Smooth muscle cell (in vitro differentiated cells): Measurements from ENCODE around the gene THYN1. TPM values are rescaled to one million over a fixed set of nuclear protein-coding genes. Genes with fewer than 3 reads are reported as not detected.

ENCODE experiments used
- DNase-seq: peaks from one replicate; lab custom pipeline; 2025; ENCODE audit not compliant: unreplicated experiment; lab: John Stamatoyannopoulos, UW
- H2AFZ ChIP-seq: fragments of 200-600 bp; sonication (generic); 2 replicates; pipeline ENCODE4 v1.6.0; 2016; ENCODE audit warnings: antibody characterized with exemption, low read depth, mild to moderate bottlenecking
- H3F3A ChIP-seq: fragments of 200-600 bp; sonication (generic); 2 replicates; pipeline ENCODE4 v1.6.0; 2017; ENCODE audit warnings: antibody characterized with exemption, low read depth
- H3K27ac ChIP-seq: fragments of 200-600 bp; sonication (generic); 2 replicates; pipeline ENCODE4 v1.5.1; 2016; ENCODE audit warnings: low read depth, mild to moderate bottlenecking
- H3K27me3 ChIP-seq: fragments of 200-600 bp; sonication (generic); 2 replicates; pipeline ENCODE4 v1.6.1; 2016; ENCODE audit warnings: low read depth, mild to moderate bottlenecking
- H3K36me3 ChIP-seq: fragments of 200-600 bp; sonication (generic); 2 replicates; pipeline ENCODE4 v1.5.1; 2016; ENCODE audit warnings: low read depth
- H3K4me1 ChIP-seq: fragments of 200-600 bp; sonication (generic); 2 replicates; pipeline ENCODE4 v1.5.1; 2016; ENCODE audit warnings: low read depth
- H3K4me2 ChIP-seq: fragments of 200-600 bp; sonication (generic); 2 replicates; pipeline ENCODE4 v1.6.0; 2016; ENCODE audit warnings: mild to moderate bottlenecking
- H3K4me3 ChIP-seq: fragments of 200-600 bp; sonication (generic); 2 replicates; pipeline ENCODE4 v1.5.1; 2016; ENCODE audit warnings: mild to moderate bottlenecking
- H3K79me2 ChIP-seq: fragments of 200-600 bp; sonication (generic); 2 replicates; pipeline ENCODE4 v1.6.0; 2016; ENCODE audit warnings: low read depth, mild to moderate bottlenecking
- H3K9ac ChIP-seq: fragments of 200-600 bp; sonication (generic); 2 replicates; pipeline ENCODE4 v1.6.0; 2016; ENCODE audit warnings: low read depth
- H3K9me3 ChIP-seq: fragments of 200-600 bp; sonication (generic); replicated peaks from 2 replicates; pipeline ENCODE4 v1.5.1; 2016; ENCODE audit warnings: low read depth
- H4K20me1 ChIP-seq: fragments of 200-600 bp; sonication (generic); 2 replicates; pipeline ENCODE4 v1.6.0; 2016; ENCODE audit warnings: low read depth
- CTCF ChIP-seq: fragments of 200-600 bp; sonication (generic); IDR thresholded peaks from 2 replicates; pipeline ENCODE4 v1.5.1; 2017; ENCODE audit warnings: borderline replicate concordance, mild to moderate bottlenecking, antibody characterized with exemption; ENCODE audit not compliant: insufficient read depth, poor library complexity, severe bottlenecking
- WGBS: methylation state at CpG from one replicate; pipeline ENCODE4 v1.1.7; 2016; ENCODE audit warnings: low lambda C conversion rate; 5-methylcytosine and 5-hydroxymethylcytosine counted together
- polyA plus RNA-seq: library from polyadenylated mRNA; unstranded; fragments of >200 nt; fragmentation: Nextera tagmentation; extraction: Ambion mirVana; gene quantifications from 2 replicates; pipeline ENCODE4 v1.2.1, GENCODE V29; 2016
- total RNA-seq: library from RNA; depleted of rRNA; stranded (reverse); fragments of >200 nt; gene quantifications from 2 replicates; pipeline ENCODE4 v1.2.3, GENCODE V29; 2014

The THYN1 gene
- total and polyA plus RNA-seq, 2 experiments from 2014 or later = 41.3 to 49.7 TPM

DNA sequence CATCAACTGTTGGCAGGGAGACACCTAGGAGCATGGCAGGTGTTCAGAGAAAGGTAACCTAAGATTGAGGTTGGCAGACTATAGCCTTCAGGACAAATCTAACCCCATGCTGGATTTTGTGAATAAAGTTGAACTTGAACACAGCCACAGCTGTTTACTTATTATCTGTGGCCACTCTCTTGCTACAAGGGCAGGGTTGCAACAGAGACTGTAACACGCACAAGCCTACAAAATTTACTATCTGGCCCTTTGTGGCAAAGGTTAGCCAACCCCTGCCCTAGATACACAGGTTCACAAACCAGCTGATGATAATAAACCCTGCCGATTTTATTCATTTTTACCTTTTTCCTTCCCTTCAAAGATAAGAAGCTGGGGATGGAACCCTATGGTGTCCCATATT, 2.5 kb downstream of the THYN1 start:
- H3K27ac ChIP-seq = no peak overlapping the region
- no peak for TF ChIP-seq CTCF
- no peak overlapping the region for H3K9ac ChIP-seq
- H3K9me3 ChIP-seq = no peaks in the 10 kb centered on the region
- H3F3A ChIP-seq = no peaks in the 10 kb centered on the region
- H3K4me3 ChIP-seq = no peak overlapping the region
- peaks cover 3% of the 10 kb centered on the region for H3K36me3 ChIP-seq
- H3K4me1 ChIP-seq = peaks cover 14% of the 10 kb centered on the region
- no peak for DNase-seq
- H4K20me1 ChIP-seq = no peaks in the 10 kb centered on the region
- WGBS = 96% methylated on average over 2 of the region's 2 CpGs
- H3K4me2 ChIP-seq = no peak overlapping the region
- no peaks in the 10 kb centered on the region for H3K27me3 ChIP-seq
- no peak overlapping the region for H2AFZ ChIP-seq
- peaks cover 14% of the 10 kb centered on the region for H3K79me2 ChIP-seq

GRCh38 chr11:134250246-134250645, 2.9 kb downstream of the THYN1 start:
- no peak for TF ChIP-seq CTCF
- Histone ChIP-seq H3K4me3 (no peak overlapping the region), H3F3A (no peaks in the 10 kb centered on the region), H3K9ac (no peak overlapping the region), H3K27me3 (no peaks in the 10 kb centered on the region), H2AFZ (no peak overlapping the region), H3K36me3 (peaks cover 3% of the 10 kb centered on the region), H3K4me2 (no peak overlapping the region), H3K9me3 (no peaks in the 10 kb centered on the region), H3K79me2 (peaks cover 14% of the 10 kb centered on the region), H3K4me1 (peaks cover 14% of the 10 kb centered on the region), H3K27ac (no peak overlapping the region), H4K20me1 (no peaks in the 10 kb centered on the region)
- no peak for DNase-seq
- WGBS = 99% methylated on average over 3 of the region's 3 CpGs

DNA sequence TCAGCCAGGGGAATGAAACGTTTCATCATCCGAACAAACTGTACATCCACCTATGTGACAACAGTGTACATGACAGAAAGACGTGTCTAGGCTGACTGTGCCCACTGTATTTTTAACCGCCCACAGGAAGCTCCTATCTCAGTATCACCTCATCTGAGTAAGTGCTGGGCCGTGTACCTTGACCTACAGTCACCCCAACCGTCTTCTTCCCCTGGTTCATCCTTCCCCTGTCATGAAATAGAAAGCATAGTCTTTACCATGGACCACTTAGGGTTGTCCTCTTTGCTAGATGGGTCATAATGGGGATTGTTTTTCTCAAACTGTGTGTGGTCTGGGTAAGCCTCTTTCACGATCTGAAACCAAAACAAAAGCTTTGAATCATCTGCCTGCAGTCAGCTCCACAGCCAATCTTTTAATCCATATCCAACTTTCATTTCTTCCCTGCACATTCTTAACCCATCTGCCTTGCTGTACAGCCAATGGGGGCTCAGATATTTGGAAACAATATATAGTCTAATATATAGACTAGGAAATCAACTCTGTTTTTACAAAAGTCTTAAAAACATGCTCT, 4.2 kb downstream of the THYN1 start:
- H3K9ac ChIP-seq = no peak overlapping the region
- H3K4me3 ChIP-seq = no peak overlapping the region
- H3K79me2 ChIP-seq = peaks cover 5% of the 10 kb centered on the region
- peaks cover 7% of the 10 kb centered on the region for H3K4me1 ChIP-seq
- 88% methylated on average over 7 of the region's 7 CpGs for WGBS
- no peak overlapping the region for H2AFZ ChIP-seq
- no peaks in the 10 kb centered on the region for H4K20me1 ChIP-seq
- H3K27ac ChIP-seq = no peak overlapping the region
- H3F3A ChIP-seq = no peaks in the 10 kb centered on the region
- no peaks in the 10 kb centered on the region for H3K9me3 ChIP-seq
- no peak overlapping the region for H3K4me2 ChIP-seq
- H3K27me3 ChIP-seq = no peaks in the 10 kb centered on the region
- peaks cover 8% of the 10 kb centered on the region for H3K36me3 ChIP-seq
- TF ChIP-seq CTCF = no peak
- no peak for DNase-seq

DNA sequence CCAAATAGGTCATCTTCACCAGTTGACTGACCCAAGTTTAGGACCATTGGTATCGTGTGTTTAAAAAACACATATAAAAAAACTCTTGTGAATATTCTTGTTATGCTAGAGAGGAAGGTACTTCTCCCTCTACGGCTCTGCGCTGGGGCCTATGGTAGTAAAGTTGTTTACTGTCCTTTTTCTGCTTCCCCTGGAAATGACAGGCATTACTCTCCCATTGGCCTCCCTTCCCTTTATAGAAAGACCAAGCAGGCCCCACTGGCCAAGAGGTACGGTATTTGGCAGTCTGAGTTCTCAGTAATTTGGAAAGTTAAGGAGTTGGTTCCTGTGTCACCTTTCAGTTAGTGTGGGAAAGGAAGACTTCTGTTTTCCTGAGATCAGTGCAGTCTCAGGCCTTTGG, 6.5 kb downstream of the THYN1 start:
- WGBS = 94% methylated on average over 4 of the region's 4 CpGs
- Histone ChIP-seq H3K4me2 (no peak overlapping the region), H3K27me3 (no peaks in the 10 kb centered on the region), H3K9me3 (no peaks in the 10 kb centered on the region), H3F3A (no peaks in the 10 kb centered on the region), H3K9ac (no peak overlapping the region), H4K20me1 (no peaks in the 10 kb centered on the region), H2AFZ (no peak overlapping the region), H3K27ac (no peak overlapping the region), H3K36me3 (peaks cover 14% of the 10 kb centered on the region), H3K4me1 (no peaks in the 10 kb centered on the region), H3K4me3 (no peak overlapping the region), H3K79me2 (no peaks in the 10 kb centered on the region)
- TF ChIP-seq CTCF = no peak
- no peak for DNase-seq
